ENCODE results near the gene ZGPAT.

Gene ZGPAT

DNA sequence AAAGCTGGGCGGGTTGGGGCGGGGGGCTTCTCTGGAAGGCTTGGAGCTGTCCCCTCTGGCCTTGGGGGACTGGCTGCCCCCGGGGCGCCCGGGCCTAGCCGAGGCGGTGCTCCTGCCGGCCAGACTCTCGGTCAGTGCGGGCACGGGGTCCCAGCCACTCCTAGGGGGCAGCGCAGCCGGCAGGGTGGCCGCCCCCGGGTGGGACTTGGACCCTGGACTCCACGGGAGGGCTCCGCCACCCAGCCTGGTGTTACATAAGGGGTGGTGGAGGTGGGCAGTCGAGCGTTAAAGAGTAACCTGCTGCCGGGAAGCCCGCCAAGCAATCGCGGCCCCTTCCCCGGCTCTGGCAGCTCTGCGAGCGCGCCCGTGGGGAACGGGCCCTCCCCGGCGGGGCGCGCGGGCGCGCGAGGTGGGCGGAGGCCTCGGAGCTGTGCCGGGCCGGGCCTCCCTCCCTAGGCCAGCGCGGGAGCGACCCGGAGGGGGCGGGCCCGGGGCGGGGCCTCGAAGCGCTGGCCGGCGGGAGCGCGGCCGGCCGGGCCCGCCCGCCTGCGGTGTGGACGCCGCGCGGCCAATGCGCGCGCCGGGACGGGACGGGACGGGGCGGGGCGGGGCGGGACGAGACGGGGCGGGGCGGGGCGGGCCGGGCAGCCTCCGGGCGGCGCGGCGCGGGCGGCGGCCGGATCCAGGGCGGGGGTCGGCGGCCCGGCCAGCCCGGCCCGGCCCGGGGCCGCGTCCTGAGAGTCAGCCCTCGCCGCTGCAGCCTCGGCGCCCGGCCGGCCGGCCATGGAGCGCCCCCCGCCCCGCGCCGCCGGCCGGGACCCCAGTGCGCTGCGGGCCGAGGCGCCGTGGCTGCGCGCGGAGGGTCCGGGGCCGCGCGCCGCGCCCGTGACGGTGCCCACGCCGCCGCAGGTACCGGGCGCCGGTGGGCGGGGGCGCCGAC lies 31.6 kb downstream of the ZGPAT start, which contains the start of gene SLC2A4RG:
SLC2A4RG (plus strand) TSS at position 647 of the 940 bp plus-strand sequence; CDS start at position 784, 137 bp downstream.
- Histone ChIP-seq H3K27ac (peak within 1 kb of the TSS; percentile 61 to 94 (median 87)), H3K4me3 (peak within 1 kb of the TSS; percentile 53 to 75 (median 62))

DNA sequence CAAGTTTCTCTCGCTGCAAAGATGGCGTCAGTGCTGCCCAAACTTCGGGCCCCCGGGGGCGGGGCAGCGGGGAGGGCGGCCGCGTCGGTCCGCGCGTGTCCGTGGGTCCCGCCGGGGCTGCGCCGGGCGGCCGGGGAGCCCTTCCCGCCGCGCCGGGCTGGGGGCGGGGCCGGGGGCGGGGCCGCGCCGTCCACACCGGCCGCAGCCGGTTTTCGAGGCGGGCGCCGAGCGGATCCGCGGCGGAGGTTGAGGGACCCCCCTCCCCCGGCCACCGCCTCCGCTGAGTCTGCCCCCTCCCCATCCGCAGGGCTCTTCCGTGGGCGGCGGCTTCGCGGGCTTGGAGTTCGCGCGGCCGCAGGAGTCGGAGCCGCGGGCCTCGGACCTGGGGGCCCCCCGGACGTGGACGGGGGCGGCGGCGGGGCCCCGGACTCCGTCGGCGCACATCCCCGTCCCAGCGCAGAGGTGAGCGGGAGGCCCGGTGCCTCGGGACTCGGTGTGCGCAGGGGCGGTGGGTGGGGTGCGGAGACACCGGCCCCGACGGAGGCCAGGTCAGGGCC lies 32.3 kb downstream of the ZGPAT start:
- Histone ChIP-seq H3K4me3 (peak overlapping the region; percentile 53 to 75 (median 62)), H3K27ac (peak overlapping the region; percentile 32 to 94 (median 86))

DNA sequence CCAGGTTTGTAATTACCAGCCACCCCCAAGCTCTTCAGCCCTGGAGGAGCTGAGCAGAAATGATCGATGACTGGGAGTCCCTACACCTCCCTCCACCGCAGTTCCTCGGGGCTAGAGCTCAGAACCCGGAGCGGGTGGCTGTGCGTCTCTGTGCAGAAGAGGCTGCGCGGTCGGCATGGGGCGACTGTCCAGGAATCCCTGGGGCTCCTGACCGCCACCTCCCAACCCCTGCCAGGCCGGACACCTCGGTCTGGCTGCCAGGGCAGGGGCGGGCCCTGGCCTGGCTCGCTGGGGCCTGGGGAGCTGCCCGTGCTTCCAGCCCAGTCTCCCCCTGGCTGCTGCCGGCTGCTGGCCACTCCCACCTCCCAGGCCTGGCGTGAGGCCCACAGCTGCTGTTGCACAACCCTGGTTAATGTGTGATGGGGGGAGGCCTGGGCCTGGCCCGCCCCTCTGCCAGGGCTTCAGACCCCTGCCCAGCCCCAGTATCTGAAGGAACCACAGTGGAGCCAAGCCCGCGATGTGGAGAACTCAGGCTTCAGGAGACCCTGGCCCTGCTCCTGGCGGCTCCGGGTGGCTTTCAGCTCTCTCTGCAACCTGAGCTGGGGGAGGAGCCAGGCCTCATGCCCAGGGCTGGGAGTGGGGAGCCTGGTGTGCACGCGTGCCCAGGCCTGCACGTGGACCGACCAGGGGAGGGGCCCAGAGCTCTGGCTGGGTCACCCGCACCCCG lies 33.0 kb downstream of the ZGPAT start:
- H3K27ac ChIP-seq = peak overlapping the region; percentile 32 to 94 (median 86)

DNA sequence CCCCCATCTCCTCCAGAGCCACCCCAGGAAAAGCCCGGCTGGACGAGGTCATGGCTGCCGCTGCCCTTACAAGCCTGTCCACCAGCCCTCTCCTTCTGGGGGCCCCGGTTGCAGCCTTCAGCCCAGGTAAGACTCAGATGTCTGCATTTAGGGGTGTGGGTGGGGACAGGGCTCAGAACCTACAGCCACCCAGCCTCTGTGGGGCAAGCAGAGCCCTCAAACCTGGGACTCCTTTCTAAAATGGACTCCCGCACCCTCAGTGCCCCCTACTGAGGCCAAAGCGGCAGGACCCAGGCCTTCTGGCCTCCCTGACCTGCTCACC lies 33.5 kb downstream of the ZGPAT start:
- peak overlapping the region in 6 of 7 experiments; percentile 53 to 75 (median 62) for H3K4me3 ChIP-seq
- peak overlapping the region in 18 of 21 experiments; percentile 1 to 94 (median 86) for H3K27ac ChIP-seq

More for the DNA sequence above, 33.0 kb downstream of the ZGPAT start:
- H3K4me3 ChIP-seq = peak overlapping the region; percentile 53 to 75 (median 62)

DNA sequence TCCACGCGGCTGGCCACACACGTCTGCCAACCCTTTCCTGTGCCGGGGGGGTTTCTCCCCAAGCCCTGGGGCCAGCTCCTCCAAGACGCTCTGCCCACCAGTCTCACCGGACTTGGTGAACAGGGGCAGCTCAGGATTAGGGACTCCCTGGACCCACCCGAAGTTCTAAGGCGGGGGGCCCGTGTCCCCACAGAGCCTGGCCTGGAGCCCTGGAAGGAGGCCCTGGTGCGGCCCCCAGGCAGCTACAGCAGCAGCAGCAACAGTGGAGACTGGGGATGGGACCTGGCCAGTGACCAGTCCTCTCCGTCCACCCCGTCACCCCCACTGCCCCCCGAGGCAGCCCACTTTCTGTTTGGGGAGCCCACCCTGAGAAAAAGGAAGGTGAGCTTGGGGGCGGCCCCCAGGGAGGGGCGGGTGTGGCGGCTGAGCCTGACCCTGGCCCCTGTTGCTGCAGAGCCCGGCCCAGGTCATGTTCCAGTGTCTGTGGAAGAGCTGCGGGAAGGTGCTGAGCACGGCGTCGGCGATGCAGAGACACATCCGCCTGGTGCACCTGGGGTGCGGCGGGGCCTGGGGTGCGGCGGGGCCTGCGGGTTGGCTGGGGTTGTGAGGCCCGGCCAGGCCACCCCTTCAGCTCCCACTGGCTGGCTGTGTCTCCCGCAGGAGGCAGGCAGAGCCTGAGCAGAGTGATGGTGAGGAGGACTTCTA lies 34.0 kb downstream of the ZGPAT start:
- H3K27ac ChIP-seq = peak overlapping the region in 16 of 21 experiments; percentile 1 to 94 (median 86)
- H3K4me3 ChIP-seq = peak overlapping the region in 6 of 7 experiments; percentile 53 to 75 (median 62)

DNA sequence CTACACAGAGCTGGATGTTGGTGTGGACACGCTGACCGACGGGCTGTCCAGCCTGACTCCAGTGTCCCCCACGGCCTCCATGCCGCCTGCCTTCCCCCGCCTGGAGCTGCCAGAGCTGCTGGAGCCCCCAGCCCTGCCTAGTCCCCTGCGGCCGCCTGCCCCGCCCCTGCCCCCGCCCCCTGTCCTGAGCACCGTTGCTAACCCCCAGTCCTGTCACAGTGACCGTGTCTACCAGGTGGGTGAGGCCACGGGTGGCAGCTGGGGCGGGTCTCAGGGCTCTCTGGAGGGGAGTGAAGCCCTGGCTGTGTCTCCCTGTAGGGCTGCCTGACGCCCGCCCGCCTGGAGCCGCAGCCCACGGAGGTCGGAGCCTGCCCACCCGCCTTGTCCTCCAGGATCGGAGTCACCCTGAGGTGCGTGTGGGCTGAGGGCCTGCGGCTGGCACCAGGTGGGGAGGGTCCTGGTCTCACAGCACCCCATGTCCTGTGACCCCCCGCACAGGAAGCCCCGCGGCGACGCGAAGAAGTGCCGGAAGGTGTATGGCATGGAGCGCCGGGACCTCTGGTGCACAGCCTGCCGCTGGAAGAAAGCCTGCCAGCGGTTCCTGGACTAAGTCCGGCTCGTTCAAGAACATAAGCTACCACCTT lies 34.7 kb downstream of the ZGPAT start:
- H3K4me3 ChIP-seq = no peak overlapping the region
- peak overlapping the region in 4 of 21 experiments; percentile 29 to 88 (median 86) for H3K27ac ChIP-seq

DNA sequence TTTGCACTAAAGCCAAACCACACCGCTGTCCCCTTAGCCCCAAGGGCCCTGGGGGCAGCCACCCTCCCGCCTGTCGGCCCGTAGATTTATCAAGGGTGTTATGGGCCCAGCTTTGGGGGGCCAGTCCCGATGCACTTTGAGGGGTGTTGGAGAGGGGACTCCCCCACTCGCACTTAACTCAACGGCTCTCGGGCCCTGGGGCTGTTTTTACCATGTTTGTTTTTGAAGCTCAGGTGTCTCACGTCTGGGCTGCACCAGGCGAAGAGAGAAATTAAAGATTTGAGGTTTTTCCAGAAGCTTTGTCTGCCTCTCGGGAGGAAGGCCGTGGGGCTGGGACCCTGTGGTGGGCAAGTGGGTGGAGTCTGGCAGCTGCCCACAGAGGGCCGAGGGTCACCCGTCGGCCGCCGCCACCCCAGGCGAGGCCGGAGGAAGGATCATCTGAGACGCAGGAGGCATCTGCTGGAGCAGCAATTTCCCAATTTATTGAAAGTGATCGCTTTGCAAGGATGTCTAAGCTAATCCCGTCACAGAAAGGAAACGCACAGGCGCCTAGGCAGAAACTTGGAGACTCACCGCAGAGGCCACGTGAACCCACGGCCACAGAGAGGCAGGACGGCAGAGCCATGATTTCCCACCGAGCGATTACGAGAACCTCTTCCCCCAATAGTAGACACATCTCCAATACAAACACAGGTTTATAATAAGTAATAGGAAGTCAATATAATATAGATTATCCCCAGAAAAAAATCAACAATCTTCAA lies 35.6 kb downstream of the ZGPAT start:
- Histone ChIP-seq H3K4me3 (no peak overlapping the region), H3K27ac (no peak overlapping the region)

DNA sequence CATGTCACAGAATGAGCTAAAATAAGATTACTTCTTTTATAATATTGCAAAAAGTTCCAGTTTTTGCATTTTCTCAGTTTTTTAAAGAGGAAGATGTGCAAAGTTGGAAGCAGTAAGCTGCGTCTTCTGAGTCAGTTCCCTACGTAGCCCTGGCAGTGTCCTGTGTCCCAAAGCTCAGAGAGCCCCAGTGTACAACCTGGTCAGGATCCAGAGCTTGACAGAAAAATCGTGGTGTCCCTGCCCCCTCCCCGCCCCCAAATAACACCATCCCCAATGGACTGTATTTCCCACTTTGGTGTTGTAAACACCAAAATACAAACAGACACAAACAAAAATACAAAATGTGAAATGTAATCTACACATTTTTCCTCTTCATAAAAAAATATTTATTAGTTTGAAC lies 36.3 kb downstream of the ZGPAT start:
- H3K27ac ChIP-seq = no peak overlapping the region
- H3K4me3 ChIP-seq = no peak overlapping the region

DNA sequence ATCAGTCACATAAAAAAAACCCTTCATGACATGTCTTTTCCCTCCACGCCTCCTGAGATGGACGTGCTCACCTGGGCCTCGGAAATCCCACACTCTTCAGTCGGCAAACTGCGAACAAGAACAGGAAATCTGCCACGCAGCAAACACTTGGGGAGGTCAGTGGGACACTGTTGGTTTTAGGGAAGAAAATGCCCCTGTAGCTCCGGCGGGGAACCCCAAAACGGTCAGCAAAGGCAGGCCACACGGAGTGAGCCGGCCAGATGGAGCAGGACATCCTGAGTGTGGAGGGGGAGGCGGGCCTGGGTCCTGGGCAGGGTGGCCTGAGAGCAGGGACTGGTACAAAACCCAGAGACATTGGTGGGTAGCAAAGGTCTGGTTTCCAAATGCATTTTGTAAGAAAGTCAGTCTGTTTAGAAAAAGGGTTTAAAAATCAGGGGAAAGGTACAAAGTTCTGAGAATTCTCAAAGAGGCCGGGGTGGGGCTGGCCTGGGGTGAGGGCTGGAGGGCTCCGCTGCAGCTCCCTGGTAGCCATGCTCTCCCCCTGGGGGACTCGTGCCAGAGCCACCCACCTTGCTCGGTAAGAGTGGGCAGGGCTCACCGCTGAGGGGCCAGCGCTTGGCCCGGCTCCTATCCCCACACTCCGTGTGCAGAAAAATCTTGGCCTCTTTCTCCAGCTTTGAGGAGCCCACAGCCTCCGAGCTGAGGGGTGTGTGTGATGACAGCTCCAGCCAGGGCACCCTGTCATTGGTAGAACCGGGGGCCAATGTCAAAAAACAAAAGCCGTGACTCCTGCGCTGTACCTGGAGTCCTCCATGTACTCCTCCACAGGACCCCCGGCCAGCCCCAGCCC lies 37.0 kb downstream of the ZGPAT start:
- no peak overlapping the region for H3K27ac ChIP-seq

DNA sequence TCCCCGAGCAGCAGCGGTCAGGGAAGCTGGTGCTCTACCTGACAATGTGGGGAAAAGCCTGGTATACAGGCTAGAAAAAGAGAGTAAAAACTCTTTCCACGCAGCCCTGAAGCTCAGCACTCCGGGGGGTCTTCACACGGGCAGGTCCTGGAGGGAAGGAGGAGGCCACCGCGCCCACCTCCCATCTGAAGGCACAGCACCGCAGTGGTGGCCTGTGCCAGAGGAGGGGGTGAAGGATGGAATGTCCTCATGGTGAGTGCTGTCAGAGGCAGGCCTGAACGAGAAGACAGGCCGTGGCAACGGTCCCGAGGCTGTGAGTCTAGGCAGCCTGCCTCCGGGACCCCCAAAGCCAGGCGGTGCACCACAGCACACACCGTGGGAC lies 37.6 kb downstream of the ZGPAT start:
- Histone ChIP-seq H3K27ac (no peak overlapping the region), H3K4me3 (no peak overlapping the region)

More for the DNA sequence above, 37.0 kb downstream of the ZGPAT start:
- no peak overlapping the region for H3K4me3 ChIP-seq

DNA sequence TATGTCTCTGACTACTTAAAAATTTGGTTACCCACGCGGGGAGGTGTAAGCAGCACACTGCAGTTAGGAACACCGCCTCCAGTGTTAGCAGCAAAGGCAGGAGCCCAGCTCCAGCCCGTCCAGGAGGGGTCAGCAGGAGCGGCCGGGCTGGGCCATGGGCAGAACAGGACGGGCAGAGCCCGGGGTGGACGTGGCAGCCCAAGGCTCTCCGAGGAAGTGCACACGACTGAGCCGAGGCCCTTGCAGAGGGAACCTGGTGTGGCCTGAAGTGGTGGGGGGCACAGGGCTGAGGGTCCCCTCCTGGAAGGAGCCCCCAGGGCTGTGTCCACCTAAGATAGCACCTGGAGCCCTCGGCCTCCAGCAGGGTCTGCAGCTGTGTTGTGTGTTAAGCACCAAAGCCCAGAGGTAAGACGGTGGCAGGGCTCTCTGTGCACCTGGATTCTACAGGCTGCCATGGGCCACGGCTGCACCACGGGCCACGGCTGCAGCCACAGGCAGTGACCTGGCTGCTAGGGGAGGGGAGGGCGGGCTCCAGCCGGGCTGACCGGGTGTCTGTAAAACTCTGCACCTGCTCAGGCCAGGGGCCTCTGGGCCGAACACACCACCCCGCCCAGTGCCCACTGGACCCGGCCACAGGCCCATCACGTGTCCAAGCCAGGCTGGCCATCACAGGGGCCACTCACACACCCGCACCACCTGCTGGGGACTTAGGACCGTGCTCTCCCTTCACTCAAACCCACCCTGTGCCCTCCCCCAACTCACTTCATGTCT lies 38.3 kb downstream of the ZGPAT start:
- no peak overlapping the region for H3K4me3 ChIP-seq
- H3K27ac ChIP-seq = no peak overlapping the region

DNA sequence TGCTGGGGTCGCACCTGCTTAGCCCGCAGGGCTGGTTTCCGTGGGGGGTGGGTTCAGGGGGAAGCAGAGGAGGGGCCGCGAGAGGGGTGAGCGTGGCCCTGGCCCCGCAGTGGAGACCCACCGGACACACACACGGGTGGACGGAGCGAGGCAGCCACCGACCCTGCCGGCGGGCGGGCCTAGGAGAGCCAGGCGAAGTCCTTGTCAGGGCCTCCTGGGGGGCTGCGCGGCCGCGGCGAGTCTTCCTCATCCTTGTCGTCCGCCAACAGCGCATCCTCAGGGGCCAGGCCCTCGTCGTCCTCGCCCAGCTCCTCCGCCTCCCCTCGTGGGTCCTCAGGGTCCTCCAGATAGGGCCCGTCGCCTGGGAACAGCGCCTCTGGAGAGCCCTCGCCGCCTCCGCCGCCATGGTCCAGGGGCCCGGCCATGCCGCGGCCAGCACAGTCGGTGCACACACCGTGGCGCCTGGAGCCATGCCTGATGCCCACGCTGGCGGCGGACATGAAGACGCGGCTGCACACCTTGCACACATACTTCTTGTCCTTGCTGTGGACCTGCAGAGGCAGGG lies 39.0 kb downstream of the ZGPAT start:
- Histone ChIP-seq H3K27ac (no peak overlapping the region), H3K4me3 (no peak overlapping the region)

DNA sequence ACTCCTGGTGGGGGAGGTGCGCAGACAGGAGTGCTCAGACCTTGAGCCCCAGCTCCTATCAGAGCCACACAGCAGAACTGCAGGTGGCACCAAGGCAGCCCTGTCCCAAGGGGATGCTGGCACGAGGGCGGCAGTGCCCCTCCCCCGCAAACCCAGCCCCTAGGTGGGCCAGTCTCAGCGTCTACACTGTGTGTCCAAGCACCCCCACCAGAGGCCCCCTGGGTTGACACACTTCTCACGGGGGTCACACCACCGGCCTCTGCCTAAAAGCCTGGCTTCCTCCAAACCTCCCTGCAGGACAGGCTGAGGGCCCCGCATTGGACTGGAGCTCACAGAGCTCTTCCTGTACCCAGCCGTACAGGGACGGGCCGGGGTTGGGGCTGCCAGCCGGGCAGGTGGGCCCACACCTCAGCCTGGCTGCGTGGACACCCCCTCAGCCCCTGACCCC lies 39.8 kb downstream of the ZGPAT start:
- Histone ChIP-seq H3K4me3 (no peak overlapping the region), H3K27ac (no peak overlapping the region)

DNA sequence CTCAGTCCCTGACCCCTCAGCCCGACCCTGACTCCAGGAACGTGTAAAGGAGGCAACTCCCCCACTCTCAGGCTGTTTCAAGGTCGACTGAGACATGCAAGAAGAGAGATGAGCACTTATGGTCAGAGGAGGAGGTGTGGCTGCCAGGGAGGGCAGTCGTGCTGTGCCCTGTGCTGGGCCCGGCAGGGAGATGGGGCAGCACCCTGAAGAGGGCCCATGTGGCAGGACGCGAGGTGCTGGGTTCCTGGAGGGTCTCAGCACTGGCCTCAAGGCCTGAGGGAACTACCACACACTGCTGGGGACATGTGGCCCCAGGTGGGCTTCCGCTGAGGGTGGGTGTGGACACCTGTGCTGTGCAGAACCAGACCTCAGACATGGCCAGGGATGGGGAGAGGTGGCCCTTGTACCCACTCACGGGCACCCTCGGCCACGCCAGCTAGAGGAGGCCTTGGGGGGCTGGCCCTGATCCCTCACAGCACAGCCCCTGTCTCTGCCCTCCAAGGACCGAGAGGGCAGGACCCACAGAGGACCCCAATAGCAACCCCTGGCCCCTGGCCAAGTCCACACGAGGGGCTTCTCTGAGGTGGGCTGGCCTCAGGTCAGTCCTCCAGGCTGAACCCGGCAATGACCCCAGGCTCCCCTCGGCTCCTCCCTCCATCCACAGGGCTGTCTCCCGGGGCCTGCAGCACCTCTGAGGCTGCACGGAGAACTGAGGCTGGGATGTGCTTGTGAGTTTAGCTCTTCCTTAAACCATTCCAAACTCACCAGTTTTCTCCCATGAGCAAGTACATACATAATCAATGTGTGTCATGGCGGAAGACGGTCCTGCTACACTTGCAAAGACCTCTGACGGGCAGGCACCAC lies 40.5 kb downstream of the ZGPAT start:
- Histone ChIP-seq H3K27ac (no peak overlapping the region), H3K4me3 (no peak overlapping the region)

DNA sequence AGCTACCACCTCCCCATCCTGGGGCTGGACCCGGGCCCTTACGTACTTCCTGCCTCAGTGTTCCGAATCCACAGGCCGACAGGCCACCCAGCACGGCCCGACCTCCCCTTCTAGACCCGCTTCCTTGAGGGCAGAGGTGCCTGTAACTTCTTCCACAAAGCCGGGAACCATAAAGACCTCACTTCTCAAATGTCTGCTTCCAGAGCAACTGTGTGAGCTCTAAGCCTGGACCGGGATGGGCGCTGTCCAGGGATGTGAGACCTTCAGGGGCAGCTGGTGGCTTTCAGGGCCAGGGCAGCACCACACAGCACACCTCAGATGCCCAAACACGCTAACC lies 41.1 kb downstream of the ZGPAT start:
- Histone ChIP-seq H3K4me3 (no peak overlapping the region), H3K27ac (no peak overlapping the region)

All from skin epidermis (tissue), 12 donors.